Superior temporal gyrus (tissue), 1 donor: ENCODE data around the gene NCAPG2.
A peak's percentile ranks its signal among the peaks of the same experiment; 100 is the strongest.
"Not testable (repeated sequence)": the region's sequence is repeated elsewhere in the genome, so short reads cannot be mapped to it uniquely, and the experiment has no call there.

Experiments used
- DNase-seq: peaks from one replicate; pipeline ENCODE4 v3.0.0-alpha.2; 2016; ENCODE audit errors: extremely low spot score

The NCAPG2 gene

GRCh38 chr7:158706710-158707590 is 2.3 kb upstream of the NCAPG2 start:
- DNase-seq = no peak

GRCh38 chr7:158706273-158706704 is 1.7 kb upstream of the NCAPG2 start:
- DNase-seq = no peak

GRCh38 chr7:158705234-158705850 is 738 bp upstream of the NCAPG2 start:
- no peak for DNase-seq

- DNase-seq = not testable (repeated sequence)
Observed at GRCh38 chr7:158703679-158704523, 703 bp downstream of the NCAPG2 start.

GRCh38 chr7:158702944-158703343 is 1.7 kb downstream of the NCAPG2 start:
- DNase-seq = no peak

- no peak for DNase-seq
Observed at GRCh38 chr7:158702196-158702595, 2.4 kb downstream of the NCAPG2 start.

- no peak for DNase-seq
Observed at GRCh38 chr7:158700008-158700407, 4.6 kb downstream of the NCAPG2 start.

GRCh38 chr7:158699341-158699740 is 5.3 kb downstream of the NCAPG2 start:
- DNase-seq = no peak

- no peak for DNase-seq
Observed at GRCh38 chr7:158698657-158699195, 5.9 kb downstream of the NCAPG2 start.

GRCh38 chr7:158697597-158697996 is 7.0 kb downstream of the NCAPG2 start:
- not testable (repeated sequence) for DNase-seq

- peak; percentile 84 for DNase-seq
Observed at GRCh38 chr7:158695726-158696452, 8.7 kb downstream of the NCAPG2 start.

GRCh38 chr7:158695056-158695455 is 9.5 kb downstream of the NCAPG2 start:
- no peak for DNase-seq

- DNase-seq = no peak
Observed at GRCh38 chr7:158694650-158695049, 10.0 kb downstream of the NCAPG2 start.

GRCh38 chr7:158689488-158689887 is 15.1 kb downstream of the NCAPG2 start:
- no peak for DNase-seq

- DNase-seq = no peak
Observed at GRCh38 chr7:158687406-158687805, 17.2 kb downstream of the NCAPG2 start.

GRCh38 chr7:158685693-158686092 is 18.9 kb downstream of the NCAPG2 start:
- DNase-seq = no peak

GRCh38 chr7:158684329-158684728 is 20.3 kb downstream of the NCAPG2 start:
- no peak for DNase-seq

- no peak for DNase-seq
Observed at GRCh38 chr7:158683541-158683940, 21.1 kb downstream of the NCAPG2 start.

- no peak for DNase-seq
Observed at GRCh38 chr7:158682456-158682855, 22.1 kb downstream of the NCAPG2 start.

GRCh38 chr7:158680754-158681153 is 23.9 kb downstream of the NCAPG2 start:
- DNase-seq = no peak

GRCh38 chr7:158676906-158677305 is 27.7 kb downstream of the NCAPG2 start:
- DNase-seq = no peak
